Common myeloid progenitor, CD34-positive (primary cell): ENCODE measurements around the gene GAK.

ENCODE experiments used
- CTCF ChIA-PET: fragments of 350-600 bp; sonication (Branson Sonifier 250); formaldehyde crosslinking; loops from one replicate; lab custom pipeline; 2021; ENCODE audit warnings: antibody characterized with exemption; lab: Charles Lee
- POLR2A ChIA-PET: fragments of 350-600 bp; sonication (Branson Sonifier 250); formaldehyde crosslinking; loops from one replicate; lab custom pipeline; 2021; ENCODE audit warnings: antibody characterized with exemption; lab: Charles Lee
- DNase-seq, 3 donors: peaks; one replicate each; pipeline versions ENCODE4 v3.0.0 to v3.0.0-alpha.2; 2013
- H3K27ac ChIP-seq, 2 experiments: 1 replicate in 1 of 2; 2 replicates in 1 of 2; pipeline ENCODE4 v1.7.0; 2013; ENCODE audit warnings: inconsistent platforms in 2 of 2, low read length in 2 of 2, mild to moderate bottlenecking in 2 of 2, low read depth in 1 of 2, moderate library complexity in 1 of 2; ENCODE audit not compliant: severe bottlenecking in 2 of 2, insufficient read depth in 1 of 2, poor library complexity in 1 of 2
- H3K27me3 ChIP-seq, 5 experiments: replicated peaks in 2 of 5; 1 replicate in 3 of 5; 2 replicates in 2 of 5; pipeline versions ENCODE4 v1.6.1 to v1.7.0; 2013; ENCODE audit warnings: low read length in 4 of 5, mild to moderate bottlenecking in 2 of 5, moderate library complexity in 2 of 5, inconsistent platforms in 1 of 5; ENCODE audit not compliant: insufficient read depth in 5 of 5, control insufficient read depth in 4 of 5
- H3K36me3 ChIP-seq, 4 experiments: 1 replicate in 2 of 4; 2 replicates in 2 of 4; pipeline versions ENCODE4 v1.6.1 to v1.7.0; 2013; ENCODE audit warnings: low read length in 3 of 4, control low read depth in 1 of 4, mild to moderate bottlenecking in 1 of 4; ENCODE audit not compliant: control insufficient read depth in 4 of 4, insufficient read depth in 4 of 4
- H3K4me1 ChIP-seq, 4 experiments: 1 replicate in 3 of 4; 2 replicates in 1 of 4; pipeline versions ENCODE4 v1.6.1 to v1.7.1; 2013; ENCODE audit warnings: low read length in 3 of 4, mild to moderate bottlenecking in 3 of 4, control low read depth in 1 of 4, inconsistent platforms in 1 of 4, moderate library complexity in 1 of 4; ENCODE audit not compliant: control insufficient read depth in 4 of 4, insufficient read depth in 4 of 4; ENCODE audit errors: control extremely low read depth in 1 of 4
- H3K4me3 ChIP-seq, 7 experiments: 1 replicate in 4 of 7; 2 replicates in 3 of 7; pipeline versions ENCODE4 v1.5.1 to v1.7.0; 2013; ENCODE audit warnings: mild to moderate bottlenecking in 7 of 7, low read length in 6 of 7, moderate library complexity in 6 of 7, inconsistent platforms in 2 of 7, low read depth in 2 of 7, control low read depth in 1 of 7; ENCODE audit not compliant: insufficient read depth in 4 of 7, control insufficient read depth in 1 of 7; ENCODE audit errors: extremely low read depth in 1 of 7
- H3K9me3 ChIP-seq, 5 experiments: 1 replicate in 4 of 5; 2 replicates in 1 of 5; pipeline versions ENCODE4 v1.6.1 to v1.7.1; 2013; ENCODE audit warnings: low read length in 4 of 5, mild to moderate bottlenecking in 2 of 5, inconsistent platforms in 1 of 5, low read depth in 1 of 5, moderate library complexity in 1 of 5; ENCODE audit not compliant: control insufficient read depth in 4 of 5, insufficient read depth in 2 of 5; ENCODE audit errors: control extremely low read depth in 1 of 5
- WGBS: methylation state at CpG from one replicate; pipeline ENCODE4 v1.1.5; 2013; ENCODE audit not compliant: insufficient coverage; 5-methylcytosine and 5-hydroxymethylcytosine counted together

GAK gene

DNA sequence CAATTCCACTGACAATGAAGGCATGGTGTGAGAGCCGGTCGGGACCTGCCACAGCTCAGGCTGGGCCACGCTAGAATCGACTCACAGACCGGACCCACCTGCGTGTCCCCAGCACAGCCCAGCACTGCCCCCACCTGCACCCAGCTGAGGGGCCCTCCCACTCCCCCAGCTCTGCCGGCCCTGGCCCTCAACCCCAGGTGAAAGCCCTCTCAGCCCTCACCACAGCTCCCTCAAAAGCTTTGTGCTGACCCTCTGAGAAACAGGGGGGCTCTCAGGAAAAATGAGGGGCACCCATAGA is 25.1 kb downstream of the GAK start:
- H3K27me3 ChIP-seq: no peaks in the 10 kb centered on the region
- CTCF ChIA-PET: interaction anchor here (1.1 to 2.9 kb wide), 3 partner anchors 10 to 32 kb away, joined by 3 to 9 read pairs (median 3); no protein-coding TSS in a partner anchor
- H3K36me3 ChIP-seq: peaks cover 7 to 56% (median 35%) of the 10 kb centered on the region in 4 experiments
- H3K4me1 ChIP-seq: no peaks in the 10 kb centered on the region
- POLR2A ChIA-PET: no interaction called here
- H3K9me3 ChIP-seq: no peaks in the 10 kb centered on the region
- no peak overlapping the region for H3K27ac ChIP-seq
- 95% methylated on average over 7 of the region's 7 CpGs for WGBS
- DNase-seq: no peak
- no peak overlapping the region for H3K4me3 ChIP-seq

DNA sequence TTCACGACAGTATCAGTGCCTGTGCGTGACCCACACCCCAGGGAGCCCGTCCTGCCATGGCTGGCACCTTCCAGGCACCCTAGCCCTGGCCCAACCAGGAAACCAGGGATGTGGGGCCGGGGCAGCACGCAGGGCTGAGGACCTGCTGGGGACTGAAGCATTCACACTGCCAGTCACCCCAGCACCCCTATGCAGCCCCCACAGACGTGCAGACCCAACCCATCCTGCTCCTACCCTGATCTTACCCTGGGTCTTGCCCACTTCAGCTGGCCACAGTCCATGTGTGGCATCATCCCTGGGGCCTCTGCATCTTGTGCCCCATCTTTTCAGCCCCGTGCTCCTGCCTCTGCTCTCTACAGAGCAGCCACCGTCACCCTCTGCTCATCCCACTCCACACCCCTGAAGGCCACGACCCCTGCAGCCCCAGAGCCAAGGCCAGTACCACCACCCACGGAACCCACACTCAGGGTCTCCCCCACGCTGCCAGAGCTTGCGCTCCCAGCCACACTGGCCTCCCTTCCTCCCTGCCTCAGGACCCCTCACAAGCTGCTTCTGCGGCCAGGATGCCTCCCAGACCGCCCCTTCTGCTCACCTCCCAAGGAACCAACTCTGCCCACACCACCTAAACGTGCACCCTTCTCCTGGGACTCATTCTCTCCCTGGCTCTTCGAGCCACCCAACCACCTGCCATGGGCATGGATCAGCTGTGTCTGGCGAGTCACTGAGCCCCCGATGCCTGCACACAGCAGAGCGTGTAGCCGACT is 25.6 kb downstream of the GAK start:
- Histone ChIP-seq H3K4me3 (no peak overlapping the region), H3K36me3 (peaks cover 3 to 53% (median 31%) of the 10 kb centered on the region in 4 experiments), H3K4me1 (no peaks in the 10 kb centered on the region), H3K27ac (no peak overlapping the region), H3K27me3 (no peaks in the 10 kb centered on the region), H3K9me3 (no peaks in the 10 kb centered on the region)
- no peak for DNase-seq
- POLR2A ChIA-PET: no interaction called here
- CTCF ChIA-PET: interaction anchor here (1.1 to 2.9 kb wide), 4 partner anchors 10 to 32 kb away, joined by 3 to 9 read pairs (median 3); partner anchors contain the start of genes GAK and TMEM175
- WGBS: 97% methylated on average over 18 of the region's 20 CpGs

DNA sequence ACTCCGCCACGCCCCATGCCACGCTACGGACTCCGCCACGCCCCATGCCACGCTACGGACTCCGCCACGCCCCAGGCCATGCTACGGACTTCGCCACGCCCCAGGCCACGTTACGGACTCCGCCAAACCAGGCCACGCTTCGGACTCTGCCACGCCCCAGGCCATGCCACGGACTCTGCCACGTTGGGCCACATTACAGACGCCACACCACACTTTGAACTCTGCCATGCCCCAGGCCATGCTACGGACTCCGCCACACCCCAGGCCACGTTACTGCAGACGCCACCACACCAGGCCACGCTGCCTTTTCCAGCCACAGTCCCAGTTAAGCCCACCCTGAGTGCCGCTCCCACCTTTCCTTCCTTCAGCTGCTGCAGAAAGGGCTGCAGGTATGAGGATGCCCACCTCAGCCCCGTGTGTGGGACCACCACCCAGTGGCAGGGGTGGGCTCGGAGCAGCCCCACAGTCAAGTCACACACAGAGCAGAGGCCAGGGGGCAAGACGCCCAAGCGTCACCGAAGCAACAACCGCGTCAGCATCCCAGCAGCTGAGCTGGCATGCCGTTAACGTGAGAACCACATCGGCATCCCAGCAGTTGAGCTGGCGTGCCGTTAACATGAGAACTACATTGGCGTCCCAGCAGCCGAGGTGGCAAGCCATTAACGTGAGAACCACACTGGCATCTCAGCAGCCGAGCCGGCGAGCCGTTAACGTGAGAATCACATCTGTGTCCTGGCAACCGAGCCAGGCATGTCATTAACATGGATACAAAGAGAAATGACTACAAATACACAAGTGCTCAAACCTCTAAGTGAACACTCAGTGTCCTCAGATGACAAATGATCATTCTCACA is 26.4 kb downstream of the GAK start:
- POLR2A ChIA-PET: no interaction called here
- CTCF ChIA-PET: interaction anchor here (1.1 to 2.9 kb wide), 2 partner anchors 9 to 26 kb away, joined by 3 to 9 read pairs; partner anchors contain the start of genes GAK and TMEM175
- H3K4me3 ChIP-seq: no peak overlapping the region
- DNase-seq: peak in 1 of 3 donors; percentile 19
- no peaks in the 10 kb centered on the region for H3K4me1 ChIP-seq
- H3K27me3 ChIP-seq: no peaks in the 10 kb centered on the region
- no peaks in the 10 kb centered on the region for H3K9me3 ChIP-seq
- 98% methylated on average over 49 of the region's 49 CpGs for WGBS
- H3K36me3 ChIP-seq: peaks cover 0 to 50% (median 28%) of the 10 kb centered on the region in 4 experiments
- H3K27ac ChIP-seq: no peak overlapping the region

DNA sequence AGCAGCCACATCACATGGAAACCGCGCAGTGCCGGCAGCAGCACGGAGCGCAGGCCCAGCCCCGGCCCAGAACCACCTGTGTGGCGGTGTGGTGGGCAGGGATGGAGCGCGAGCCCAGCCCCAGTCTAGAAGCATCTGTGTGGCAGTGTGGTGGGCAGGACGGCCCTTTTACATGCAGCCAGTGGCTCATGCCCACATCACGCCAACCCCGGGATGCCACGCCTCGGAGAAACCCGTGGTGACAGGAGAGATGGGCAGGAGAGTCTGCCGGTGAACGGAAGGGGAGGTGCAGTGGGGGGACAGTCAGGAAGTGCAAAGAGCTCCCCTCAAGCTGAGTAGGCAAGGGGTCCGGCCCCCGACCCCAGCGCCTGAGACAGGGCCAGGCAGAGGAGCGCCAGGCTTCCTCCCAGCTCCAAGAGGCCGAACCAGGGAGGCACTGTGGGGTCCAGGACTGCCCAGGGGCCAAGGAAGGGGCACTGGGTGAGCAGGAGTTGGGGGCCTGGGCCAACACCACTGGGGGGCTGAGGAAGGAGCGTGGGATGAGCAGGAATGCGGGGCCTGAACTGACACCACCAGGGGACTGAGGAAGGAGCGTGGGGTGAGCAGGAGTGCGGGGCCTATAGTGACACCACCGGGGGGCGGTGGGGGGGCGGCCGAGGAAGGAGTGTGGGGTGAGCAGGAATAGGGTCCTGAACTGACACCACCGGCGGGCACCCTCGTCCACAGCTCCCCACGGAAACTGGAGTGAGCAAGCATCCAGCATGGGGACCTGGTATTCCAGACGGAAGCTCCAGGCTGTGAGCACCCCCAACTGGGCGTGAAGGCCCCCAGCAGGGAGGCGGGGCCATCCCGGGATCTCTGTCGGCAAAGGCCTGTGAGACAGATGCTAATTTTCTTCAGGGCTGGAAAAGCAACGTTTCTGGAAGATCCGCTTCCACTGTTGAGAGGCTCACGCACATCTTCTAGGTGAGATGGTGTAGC is 28.8 kb downstream of the GAK start:
- H3K36me3 ChIP-seq: peaks cover 0 to 41% (median 22%) of the 10 kb centered on the region in 4 experiments
- H3K4me3 ChIP-seq: no peak overlapping the region
- H3K27ac ChIP-seq: no peak overlapping the region
- CTCF ChIA-PET: no interaction called here
- H3K27me3 ChIP-seq: no peaks in the 10 kb centered on the region
- POLR2A ChIA-PET: no interaction called here
- DNase-seq: no peak
- H3K9me3 ChIP-seq: no peaks in the 10 kb centered on the region
- WGBS: 95% methylated on average over 35 of the region's 42 CpGs
- no peaks in the 10 kb centered on the region for H3K4me1 ChIP-seq

DNA sequence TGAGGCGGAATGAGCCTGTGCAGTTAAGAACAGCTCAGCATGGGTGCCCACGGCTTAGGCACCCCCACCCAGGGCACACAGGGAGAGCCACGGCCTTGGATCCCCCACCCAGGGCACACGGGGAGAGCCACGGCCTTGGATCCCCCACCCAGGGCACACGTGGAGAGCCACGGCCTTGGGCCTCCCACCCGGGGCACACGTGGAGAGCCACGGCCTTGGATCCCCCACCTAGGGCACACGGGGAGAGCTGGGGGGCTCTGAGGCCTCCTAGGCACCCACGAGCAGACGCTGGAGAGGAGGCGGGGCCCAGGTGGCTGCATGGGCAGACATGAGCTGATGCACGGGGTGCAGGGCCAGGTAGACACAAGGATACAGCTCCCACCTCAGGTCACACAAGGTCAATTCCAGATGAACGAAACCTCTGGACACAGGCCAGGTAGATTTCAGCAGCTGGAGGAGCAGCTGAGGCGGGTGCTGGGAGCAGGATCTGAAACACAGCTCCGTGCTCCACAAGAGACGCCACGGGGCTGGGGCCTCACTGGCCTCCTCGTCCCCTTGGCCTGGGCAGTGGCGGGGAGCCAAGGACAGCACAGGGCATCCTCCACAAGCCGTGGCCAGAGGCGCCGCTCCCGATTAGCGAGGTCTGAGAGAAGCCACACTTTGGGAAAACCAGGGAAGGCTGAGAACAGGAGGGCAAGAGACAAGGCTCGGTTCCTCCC is 30.8 kb downstream of the GAK start:
- WGBS: 98% methylated on average over 27 of the region's 28 CpGs
- ChIA-PET CTCF (interaction anchor here (1.2 to 1.5 kb wide), 2 partner anchors 9 to 16 kb away, joined by 3 to 6 read pairs; no protein-coding TSS in a partner anchor), POLR2A (no interaction called here)
- Histone ChIP-seq H3K4me3 (no peak overlapping the region), H3K9me3 (no peaks in the 10 kb centered on the region), H3K4me1 (no peaks in the 10 kb centered on the region), H3K27me3 (no peaks in the 10 kb centered on the region), H3K36me3 (peaks cover 4 to 49% (median 26%) of the 10 kb centered on the region in 4 experiments), H3K27ac (no peak overlapping the region)
- DNase-seq: no peak

DNA sequence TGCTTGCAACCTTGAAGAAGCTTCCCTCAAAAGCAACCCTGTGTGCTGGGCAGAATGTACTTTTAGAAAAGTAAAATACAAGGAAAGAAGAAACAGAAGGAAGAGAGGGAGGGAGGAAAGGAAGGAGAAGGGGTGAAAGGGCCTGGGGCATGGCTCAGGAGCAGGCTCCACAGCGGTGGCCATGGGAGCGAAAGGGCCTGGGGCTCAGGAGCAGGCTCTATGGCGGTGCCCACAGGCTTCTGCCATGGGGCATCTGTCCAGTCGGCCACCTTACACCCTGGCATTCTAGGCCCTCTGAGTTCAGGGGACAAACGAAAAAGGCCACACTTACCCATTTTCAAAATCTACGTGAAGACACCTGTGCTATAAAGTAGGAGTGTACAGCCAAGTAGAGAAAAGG is 31.4 kb downstream of the GAK start:
- WGBS: 94% methylated on average over 6 of the region's 6 CpGs
- ChIA-PET POLR2A (no interaction called here), CTCF (interaction anchor here (1.5 kb wide), 1 partner anchor 9 kb away, joined by 6 read pairs; no protein-coding TSS in a partner anchor)

More for the DNA sequence above, 31.4 kb downstream of the GAK start:
- Histone ChIP-seq H3K27ac (no peak overlapping the region), H3K9me3 (no peaks in the 10 kb centered on the region), H3K4me1 (no peaks in the 10 kb centered on the region), H3K27me3 (no peaks in the 10 kb centered on the region), H3K36me3 (peaks cover 4 to 51% (median 31%) of the 10 kb centered on the region in 4 experiments), H3K4me3 (no peak overlapping the region)
- DNase-seq: no peak
